Keratinocyte (primary cell): ENCODE measurements around the gene TNC. TPM values are rescaled to one million over a fixed set of nuclear protein-coding genes. Genes with fewer than 3 reads are reported as not detected.

Source experiments
- DNase-seq: peaks from one replicate; pipeline ENCODE4 v3.0.0-alpha.2; 2011; ENCODE audit warnings: low read depth, missing footprints, low spot score
- FAIRE-seq: peaks from 2 replicates; lab custom pipeline; 2011; peaks lifted over from hg19 to GRCh38; lab: Jason Lieb, UNC
- H2AFZ ChIP-seq: 2 replicates; pipeline ENCODE4 v1.6.0; 2012; ENCODE audit warnings: low read length, control low read depth, inconsistent platforms; ENCODE audit not compliant: control insufficient read depth
- H3K27ac ChIP-seq: 2 replicates; pipeline ENCODE4 v1.5.1; 2011; ENCODE audit warnings: low read length; ENCODE audit not compliant: control insufficient read depth, insufficient read depth
- H3K27me3 ChIP-seq: 3 replicates; pipeline ENCODE4 v1.6.0; 2011; ENCODE audit warnings: low read length; ENCODE audit not compliant: control insufficient read depth, insufficient read depth; ENCODE audit errors: extremely low read depth
- H3K36me3 ChIP-seq, 2 experiments: 2 replicates in 1 of 2; 3 replicates in 1 of 2; pipeline ENCODE4 v1.5.1; 2011; ENCODE audit warnings: low read length in 2 of 2, mild to moderate bottlenecking in 1 of 2; ENCODE audit not compliant: control insufficient read depth in 2 of 2, insufficient read depth in 2 of 2; ENCODE audit errors: extremely low read depth in 1 of 2
- H3K4me1 ChIP-seq: 3 replicates; pipeline ENCODE4 v1.5.1; 2011; ENCODE audit warnings: low read length; ENCODE audit not compliant: control insufficient read depth, insufficient read depth; ENCODE audit errors: extremely low read depth
- H3K4me2 ChIP-seq: 3 replicates; pipeline ENCODE4 v1.6.0; 2011; ENCODE audit warnings: low read depth, low read length; ENCODE audit not compliant: control insufficient read depth, insufficient read depth; ENCODE audit errors: extremely low read depth
- H3K4me3 ChIP-seq, 3 experiments: fragments of 200-600 bp in 1 of 3; sonication (generic) in 1 of 3; 2 replicates in 2 of 3; 3 replicates in 1 of 3; pipeline ENCODE4 v1.5.1; 2011 to 2016; ENCODE audit warnings: low read length in 3 of 3, mild to moderate bottlenecking in 3 of 3, control low read depth in 2 of 3, inconsistent platforms in 1 of 3, low read depth in 1 of 3, mixed read lengths in 1 of 3, mixed run types in 1 of 3, moderate library complexity in 1 of 3; ENCODE audit not compliant: control insufficient read depth in 2 of 3, insufficient read depth in 2 of 3; ENCODE audit errors: extremely low read depth in 1 of 3
- H3K79me2 ChIP-seq: 2 replicates; pipeline ENCODE4 v1.6.0; 2012; ENCODE audit warnings: low read length; ENCODE audit not compliant: control insufficient read depth, insufficient read depth
- H3K9ac ChIP-seq: 3 replicates; pipeline ENCODE4 v1.6.0; 2011; ENCODE audit warnings: low read length; ENCODE audit not compliant: control insufficient read depth, insufficient read depth; ENCODE audit errors: extremely low read depth
- H3K9me1 ChIP-seq: 3 replicates; pipeline ENCODE4 v1.6.0; 2011; ENCODE audit warnings: low read length; ENCODE audit not compliant: control insufficient read depth, insufficient read depth; ENCODE audit errors: extremely low read depth
- H3K9me3 ChIP-seq: 2 replicates; pipeline ENCODE4 v1.5.1; 2012; ENCODE audit warnings: low read depth, low read length; ENCODE audit not compliant: control insufficient read depth
- H4K20me1 ChIP-seq: 3 replicates; pipeline ENCODE4 v1.6.0; 2011; ENCODE audit warnings: low read length; ENCODE audit not compliant: control insufficient read depth, insufficient read depth; ENCODE audit errors: extremely low read depth
- CTCF ChIP-seq, 3 experiments: IDR thresholded peaks in 1 of 3; conservative IDR thresholded peaks in 1 of 3; optimal IDR thresholded peaks in 1 of 3; 2 replicates in 2 of 3; 3 replicates in 1 of 3; pipeline versions ENCODE3 to v1.5.1; 2011; ENCODE audit warnings: low read length in 3 of 3, mild to moderate bottlenecking in 3 of 3, moderate library complexity in 2 of 3, control low read depth in 1 of 3, inconsistent platforms in 1 of 3; ENCODE audit not compliant: insufficient read depth in 2 of 3; ENCODE audit errors: extremely low read depth in 1 of 3
- EZH2 ChIP-seq: IDR thresholded peaks from one replicate; pipeline ENCODE4 v1.6.1; 2012; ENCODE audit warnings: inconsistent platforms, mild to moderate bottlenecking, low read length, moderate library complexity
- dilution Hi-C: fragments of 300-500 bp; cut with MboI; formaldehyde crosslinking; loops from one replicate; pipeline ENCODE4 v1.7.0; 2020; ENCODE audit warnings: low sequenced_read_pairs; ENCODE audit not compliant: extremely low pct_ligation_motif_present
- polyA plus RNA-seq, 5 experiments: library from polyadenylated mRNA; depleted of rRNA in 3 of 5; stranded (reverse) in 3 of 5; stranded (forward) in 1 of 5; unstranded in 1 of 5; fragments of >200 nt; gene quantifications; 1 replicate in 1 of 5; 2 replicates in 3 of 5; 3 replicates in 1 of 5; pipeline versions ENCODE4 v1.2.1 to v1.2.3, GENCODE V29; 2011 to 2012; ENCODE audit warnings: missing spikeins in 2 of 5, low read depth in 1 of 5, low replicate concordance in 1 of 5

The TNC gene
- polyA plus RNA-seq, 1 donor (not counting 4 experiments of a cell fraction or from before 2014, with no cell fraction given) = 58.7 TPM

- no peak overlapping the region for H3K27ac ChIP-seq
- H3K4me2 ChIP-seq = no peak overlapping the region
- no peaks in the 10 kb centered on the region for H4K20me1 ChIP-seq
- FAIRE-seq = no peak
- H3K9me3 ChIP-seq = no peaks in the 10 kb centered on the region
- no peak overlapping the region for H3K9ac ChIP-seq
- no peaks in the 10 kb centered on the region for H3K79me2 ChIP-seq
- DNase-seq = no peak
- no peak overlapping the region for H3K4me3 ChIP-seq
- peaks cover 0 to 43% of the 10 kb centered on the region in 2 experiments for H3K36me3 ChIP-seq
- TF ChIP-seq CTCF (optimal IDR thresholded peaks at IDR 0.05 in 1 of 3, IDR thresholded peaks at IDR 0.05 in 1 of 3, conservative IDR thresholded peaks at IDR 0.05 in 1 of 3; ENCODE audit: extremely low read depth in 1 of 3, insufficient read depth in 2 of 3, low read length in 3 of 3) (no peak), EZH2 (no peak)
- peaks cover 28% of the 10 kb centered on the region for H3K4me1 ChIP-seq
- no peaks in the 10 kb centered on the region for H3K27me3 ChIP-seq
- no peaks in the 10 kb centered on the region for H3K9me1 ChIP-seq
- no peak overlapping the region for H2AFZ ChIP-seq
- dilution Hi-C loops = no loop called here
These were observed 32.1 kb downstream of the TNC start for GRCh38 chr9:115085773-115086377.

GRCh38 chr9:115084709-115085108, 33.2 kb downstream of the TNC start:
- peaks cover 0 to 38% of the 10 kb centered on the region in 2 experiments for H3K36me3 ChIP-seq
- peaks cover 28% of the 10 kb centered on the region for H3K4me1 ChIP-seq
- H4K20me1 ChIP-seq = no peaks in the 10 kb centered on the region
- dilution Hi-C loops = no loop called here
- no peak overlapping the region for H2AFZ ChIP-seq
- H3K9me3 ChIP-seq = no peaks in the 10 kb centered on the region
- no peak for TF ChIP-seq CTCF (optimal IDR thresholded peaks at IDR 0.05 in 1 of 3, IDR thresholded peaks at IDR 0.05 in 1 of 3, conservative IDR thresholded peaks at IDR 0.05 in 1 of 3; ENCODE audit: extremely low read depth in 1 of 3, insufficient read depth in 2 of 3, low read length in 3 of 3)
- TF ChIP-seq EZH2 = no peak
- peak overlapping the region; percentile 33 for H3K27ac ChIP-seq
- DNase-seq = peak; percentile 41
- no peak overlapping the region for H3K9ac ChIP-seq
- no peaks in the 10 kb centered on the region for H3K79me2 ChIP-seq
- no peaks in the 10 kb centered on the region for H3K27me3 ChIP-seq
- no peak overlapping the region for H3K4me3 ChIP-seq
- no peaks in the 10 kb centered on the region for H3K9me1 ChIP-seq
- FAIRE-seq = peak; percentile 26
- H3K4me2 ChIP-seq = no peak overlapping the region
